Kidney epithelial cell (primary cell): ENCODE data around the gene LTBP1. TPM values are rescaled to one million over a fixed set of nuclear protein-coding genes. Genes with fewer than 3 reads are reported as not detected.

Experiments
- DNase-seq: peaks from one replicate; pipeline ENCODE4 v3.0.0-alpha.2; 2010; ENCODE audit warnings: low read depth
- H3K27me3 ChIP-seq: 2 replicates; pipeline ENCODE4 v1.6.0; 2011; ENCODE audit warnings: low read length; ENCODE audit not compliant: control insufficient read depth, insufficient read depth
- H3K36me3 ChIP-seq: 2 replicates; pipeline ENCODE4 v1.5.1; 2011; ENCODE audit warnings: low read length; ENCODE audit not compliant: control insufficient read depth, insufficient read depth
- H3K4me3 ChIP-seq: 2 replicates; pipeline ENCODE4 v1.5.1; 2011; ENCODE audit warnings: low read depth, mild to moderate bottlenecking, control low read depth, low read length
- total RNA-seq: library from RNA; depleted of rRNA; stranded (reverse); fragments of >200 nt; gene quantifications from 2 replicates; pipeline ENCODE4 v1.2.3, GENCODE V29; 2015
- TF ChIP-seq, protein P1 (sequence below): IDR thresholded peaks from 2 replicates; pipeline ENCODE4 v1.5.1; 2011; ENCODE audit warnings: mild to moderate bottlenecking, moderate library complexity, low read length, control low read depth, inconsistent platforms; ENCODE audit not compliant: insufficient read depth, poor library complexity, severe bottlenecking

Gene LTBP1
- total RNA-seq, 1 donor from 2014 or later: 39.3 TPM

DNA sequence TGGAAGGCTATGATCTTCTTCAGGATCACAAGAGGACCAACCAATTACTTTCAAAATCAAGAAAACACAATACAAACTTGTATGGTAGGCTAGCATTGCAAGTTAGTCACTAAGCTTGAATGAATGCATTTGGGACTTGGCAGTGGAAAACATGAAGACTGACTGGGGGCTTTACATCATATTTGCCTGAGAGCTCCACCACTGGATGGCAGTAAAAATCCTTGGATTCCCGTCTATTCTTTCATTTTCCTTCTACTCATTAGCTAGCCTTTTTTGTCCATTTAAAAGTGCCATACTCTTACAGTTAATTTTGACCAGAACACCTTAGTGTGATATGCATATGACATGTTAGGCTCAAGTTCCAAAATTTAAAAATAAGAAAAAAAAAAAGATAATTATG is 466.2 kb downstream of the LTBP1 start:
- TF ChIP-seq, protein P1, sequence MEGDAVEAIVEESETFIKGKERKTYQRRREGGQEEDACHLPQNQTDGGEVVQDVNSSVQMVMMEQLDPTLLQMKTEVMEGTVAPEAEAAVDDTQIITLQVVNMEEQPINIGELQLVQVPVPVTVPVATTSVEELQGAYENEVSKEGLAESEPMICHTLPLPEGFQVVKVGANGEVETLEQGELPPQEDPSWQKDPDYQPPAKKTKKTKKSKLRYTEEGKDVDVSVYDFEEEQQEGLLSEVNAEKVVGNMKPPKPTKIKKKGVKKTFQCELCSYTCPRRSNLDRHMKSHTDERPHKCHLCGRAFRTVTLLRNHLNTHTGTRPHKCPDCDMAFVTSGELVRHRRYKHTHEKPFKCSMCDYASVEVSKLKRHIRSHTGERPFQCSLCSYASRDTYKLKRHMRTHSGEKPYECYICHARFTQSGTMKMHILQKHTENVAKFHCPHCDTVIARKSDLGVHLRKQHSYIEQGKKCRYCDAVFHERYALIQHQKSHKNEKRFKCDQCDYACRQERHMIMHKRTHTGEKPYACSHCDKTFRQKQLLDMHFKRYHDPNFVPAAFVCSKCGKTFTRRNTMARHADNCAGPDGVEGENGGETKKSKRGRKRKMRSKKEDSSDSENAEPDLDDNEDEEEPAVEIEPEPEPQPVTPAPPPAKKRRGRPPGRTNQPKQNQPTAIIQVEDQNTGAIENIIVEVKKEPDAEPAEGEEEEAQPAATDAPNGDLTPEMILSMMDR: peak; percentile 16
- no peaks in the 10 kb centered on the region for H3K27me3 ChIP-seq
- no peak for DNase-seq
- no peak overlapping the region for H3K4me3 ChIP-seq
- no peaks in the 10 kb centered on the region for H3K36me3 ChIP-seq

DNA sequence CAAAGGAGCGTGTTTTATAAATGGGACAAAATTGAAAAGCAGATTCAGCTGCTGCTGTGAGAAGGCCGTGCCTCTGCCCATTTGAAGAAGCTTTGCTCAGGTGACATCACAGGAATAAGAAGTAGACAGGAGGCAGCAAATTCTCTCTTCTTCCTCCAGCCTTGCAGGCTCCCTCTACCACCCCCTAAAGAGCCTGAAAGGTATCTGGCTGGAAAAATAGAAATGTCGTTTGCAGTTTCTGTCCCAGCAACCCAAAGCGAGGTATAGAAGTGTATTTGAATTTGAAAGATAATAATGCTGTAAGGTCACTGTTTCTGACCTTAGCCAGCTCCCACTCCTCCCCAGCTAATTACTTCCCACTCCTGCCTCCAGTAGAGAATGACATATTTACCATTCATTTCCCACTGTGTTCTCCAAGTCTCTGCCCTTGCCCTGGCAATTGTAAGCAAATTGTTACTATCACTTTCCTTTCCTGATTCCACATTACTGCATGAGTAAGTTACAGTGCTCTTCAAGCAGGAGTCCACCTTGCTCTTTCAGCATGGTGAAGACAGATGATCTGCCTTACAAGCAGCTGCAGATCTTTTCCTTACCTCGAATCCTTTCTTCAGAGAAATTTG is 472.9 kb downstream of the LTBP1 start:
- H3K27me3 ChIP-seq: no peaks in the 10 kb centered on the region
- H3K36me3 ChIP-seq: no peaks in the 10 kb centered on the region
- no peak overlapping the region for H3K4me3 ChIP-seq
- TF ChIP-seq, protein P1: no peak
- DNase-seq: no peak

DNA sequence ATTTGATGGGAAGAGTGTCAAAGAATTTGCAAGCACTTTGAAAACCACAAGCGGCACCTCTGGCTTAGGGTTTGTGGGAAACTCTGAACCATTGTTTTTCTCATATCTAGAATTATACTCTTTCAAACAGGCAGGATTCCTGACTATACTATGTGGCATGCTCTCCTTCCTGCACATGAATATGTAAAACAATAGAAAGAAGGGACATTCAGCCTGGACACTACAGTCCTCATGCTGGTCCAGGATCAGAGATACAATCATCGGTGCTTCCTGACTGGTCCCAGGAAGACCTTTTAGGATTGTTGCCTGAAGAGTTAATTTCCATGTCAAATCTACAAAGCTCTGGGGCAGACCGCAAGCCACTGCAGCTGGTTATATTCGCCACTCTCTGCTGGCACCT is 474.0 kb downstream of the LTBP1 start:
- H3K27me3 ChIP-seq: no peaks in the 10 kb centered on the region
- TF ChIP-seq, protein P1: no peak
- no peak for DNase-seq
- no peak overlapping the region for H3K4me3 ChIP-seq
- H3K36me3 ChIP-seq: no peaks in the 10 kb centered on the region

DNA sequence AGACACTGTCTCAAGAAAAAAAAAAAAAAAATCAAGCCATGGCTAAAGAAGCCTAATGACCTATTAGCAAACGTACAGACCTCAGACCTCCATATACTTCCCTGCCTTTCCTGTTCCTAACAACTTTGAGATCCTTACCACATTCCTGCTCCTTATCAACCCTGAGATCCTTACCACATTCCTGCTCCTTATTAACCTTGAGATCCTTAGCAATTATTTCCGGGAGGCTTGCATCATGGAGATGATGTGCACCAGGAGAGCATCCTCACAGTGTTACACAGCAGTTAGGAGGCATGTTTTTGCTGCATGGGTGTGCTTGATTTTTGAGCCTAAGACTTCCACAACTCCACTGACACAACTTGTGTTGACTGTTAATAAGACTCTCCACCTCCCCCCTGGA is 475.1 kb downstream of the LTBP1 start:
- no peak for DNase-seq
- Histone ChIP-seq H3K27me3 (no peaks in the 10 kb centered on the region), H3K4me3 (no peak overlapping the region), H3K36me3 (no peaks in the 10 kb centered on the region)
- TF ChIP-seq, protein P1: no peak

DNA sequence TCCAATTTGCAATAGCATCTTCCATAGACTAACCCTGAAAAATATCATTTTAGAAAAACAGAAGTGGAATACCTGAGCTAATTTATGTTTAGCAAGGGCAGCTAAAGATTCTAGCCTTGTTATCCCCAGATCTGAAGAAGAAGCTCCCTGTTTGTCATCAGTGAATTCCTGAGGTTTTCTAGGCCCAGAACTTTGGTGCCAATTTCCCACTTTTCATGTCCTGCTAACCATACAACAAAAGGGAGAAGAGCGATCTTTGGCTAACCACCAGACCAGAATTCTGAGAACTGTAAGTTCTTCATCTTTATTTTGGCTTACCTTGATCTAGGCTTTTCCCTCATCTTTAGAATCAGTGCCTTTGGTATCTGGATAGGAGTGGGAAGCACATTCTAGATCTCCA is 478.4 kb downstream of the LTBP1 start:
- no peaks in the 10 kb centered on the region for H3K36me3 ChIP-seq
- no peak for DNase-seq
- H3K27me3 ChIP-seq: no peaks in the 10 kb centered on the region
- H3K4me3 ChIP-seq: no peak overlapping the region
- TF ChIP-seq, protein P1: no peak

DNA sequence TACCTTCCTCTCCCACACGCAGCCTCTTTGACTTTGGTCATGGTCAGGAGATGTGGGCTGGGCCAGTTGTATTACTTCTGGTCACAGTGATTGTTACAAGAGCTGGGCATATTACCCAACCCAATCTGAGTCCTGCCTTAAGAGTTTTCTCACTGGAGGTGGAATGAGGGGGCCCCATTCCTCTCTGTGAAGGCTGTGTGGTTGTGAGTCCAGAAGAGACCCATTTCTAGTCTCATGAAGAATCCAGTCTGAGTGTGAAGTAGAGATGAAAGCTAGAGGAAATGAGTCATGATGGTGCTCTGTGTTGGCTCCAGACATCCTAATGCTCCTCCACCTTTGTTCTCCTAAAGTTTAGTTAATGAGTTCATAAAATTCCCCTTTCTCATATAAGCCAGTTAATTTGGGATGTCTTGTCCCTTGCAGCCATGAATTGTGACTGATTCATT is 478.9 kb downstream of the LTBP1 start:
- TF ChIP-seq, protein P1: no peak
- no peak for DNase-seq

More for the DNA sequence above, 478.9 kb downstream of the LTBP1 start:
- Histone ChIP-seq H3K27me3 (no peaks in the 10 kb centered on the region), H3K4me3 (no peak overlapping the region), H3K36me3 (no peaks in the 10 kb centered on the region)
